MCF 10A (cell line): Measurements from ENCODE around the gene C19orf18. TPM values are rescaled to one million over a fixed set of nuclear protein-coding genes. Genes with fewer than 3 reads are reported as not detected.

Experiments
- BruUV-seq: library from RNA; stranded (reverse); fragments of 400-500 nt; replicated peaks from 2 replicates; lab custom pipeline; 2021; lab: Mats Ljungman, UMichigan
- CTCF ChIA-PET: fragments of 300-600 bp; sonication (Branson Sonifier 250); formaldehyde crosslinking; extraction: SDS; loops from one replicate; lab custom pipeline; 2021; ENCODE audit warnings: antibody characterized with exemption, inconsistent platforms; lab: Yijun Ruan, JAX
- POLR2A ChIA-PET: fragments of 300-600, 350-650 bp; sonication (Branson Sonifier 250); formaldehyde crosslinking; extraction: SDS; loops from one replicate; lab custom pipeline; 2020; ENCODE audit warnings: antibody characterized with exemption, inconsistent platforms; lab: Yijun Ruan, JAX
- DNase-seq: peaks from one replicate; pipeline ENCODE4 v3.0.0-alpha.2; 2018; ENCODE audit not compliant: unreplicated experiment
- H3K27ac Mint-ChIP-seq: one replicate; pipeline ENCODE4 v1.8.0; 2022; ENCODE audit warnings: mild to moderate bottlenecking, low read depth, mixed read lengths; ENCODE audit not compliant: unreplicated experiment
- H3K27me3 Mint-ChIP-seq: one replicate; pipeline ENCODE4 v1.8.0; 2022; ENCODE audit warnings: mixed read lengths; ENCODE audit not compliant: insufficient read depth, unreplicated experiment
- H3K36me3 Mint-ChIP-seq: one replicate; pipeline ENCODE4 v1.8.0; 2022; ENCODE audit warnings: mild to moderate bottlenecking, moderate library complexity, mixed read lengths; ENCODE audit not compliant: insufficient read depth, unreplicated experiment
- H3K4me1 Mint-ChIP-seq: one replicate; pipeline ENCODE4 v1.8.0; 2022; ENCODE audit warnings: mixed read lengths; ENCODE audit not compliant: insufficient read depth, unreplicated experiment
- H3K4me3 Mint-ChIP-seq: one replicate; pipeline ENCODE4 v1.8.0; 2022; ENCODE audit warnings: mild to moderate bottlenecking, moderate library complexity, mixed read lengths; ENCODE audit not compliant: unreplicated experiment
- H3K9me3 Mint-ChIP-seq: one replicate; pipeline ENCODE4 v1.8.0; 2022; ENCODE audit warnings: mixed read lengths; ENCODE audit not compliant: unreplicated experiment
- intact Hi-C: fragments of 100-400 bp; cut with micrococcal nuclease; formaldehyde crosslinking; loops from 2 replicates; pipeline ENCODE4 v1.14.1; 2022
- total RNA-seq: library from RNA; stranded (reverse); gene quantifications from 2 replicates; pipeline ENCODE4 v1.2.3, GENCODE V29; 2022
- TF ChIP-seq, protein P1 (sequence below): fragments of 200-600 bp; IDR thresholded peaks from one replicate; pipeline ENCODE4 v1.8.0; 2022; ENCODE audit warnings: antibody characterized with exemption, mild to moderate bottlenecking; ENCODE audit not compliant: unreplicated experiment

C19orf18 gene
- total RNA-seq, 1 experiment from 2014 or later, result not detected

DNA sequence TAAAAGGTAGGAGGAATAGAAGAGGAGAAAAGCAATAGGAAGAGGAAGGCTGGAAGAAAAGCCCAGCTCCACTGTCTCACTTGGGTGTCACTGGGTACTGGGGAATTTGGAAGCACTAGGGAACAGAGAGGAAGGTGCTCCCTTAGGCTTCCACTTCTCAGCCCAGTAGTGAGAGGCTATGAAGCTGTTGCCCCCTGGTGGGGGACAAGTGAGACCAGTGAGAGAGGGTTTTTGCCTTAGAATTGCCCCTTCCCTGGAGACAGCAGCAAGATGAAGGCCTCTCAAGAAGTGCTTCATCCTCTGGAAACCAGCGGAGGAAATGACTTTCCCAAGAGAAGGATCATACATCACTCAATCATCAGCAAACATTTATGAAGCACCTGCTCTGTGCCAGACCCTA, 33.0 kb upstream of the C19orf18 start:
- Mint-ChIP-seq H3K27me3 (no peaks in the 10 kb centered on the region), H3K9me3 (peaks cover 39% of the 10 kb centered on the region), H3K4me3 (no peak overlapping the region), H3K36me3 (no peaks in the 10 kb centered on the region), H3K27ac (no peak overlapping the region), H3K4me1 (no peaks in the 10 kb centered on the region)
- POLR2A ChIA-PET, result no interaction called here
- DNase-seq, result no peak
- intact Hi-C loops, result no loop called here
- BruUV-seq, result no TSS peak
- TF ChIP-seq, protein P1, sequence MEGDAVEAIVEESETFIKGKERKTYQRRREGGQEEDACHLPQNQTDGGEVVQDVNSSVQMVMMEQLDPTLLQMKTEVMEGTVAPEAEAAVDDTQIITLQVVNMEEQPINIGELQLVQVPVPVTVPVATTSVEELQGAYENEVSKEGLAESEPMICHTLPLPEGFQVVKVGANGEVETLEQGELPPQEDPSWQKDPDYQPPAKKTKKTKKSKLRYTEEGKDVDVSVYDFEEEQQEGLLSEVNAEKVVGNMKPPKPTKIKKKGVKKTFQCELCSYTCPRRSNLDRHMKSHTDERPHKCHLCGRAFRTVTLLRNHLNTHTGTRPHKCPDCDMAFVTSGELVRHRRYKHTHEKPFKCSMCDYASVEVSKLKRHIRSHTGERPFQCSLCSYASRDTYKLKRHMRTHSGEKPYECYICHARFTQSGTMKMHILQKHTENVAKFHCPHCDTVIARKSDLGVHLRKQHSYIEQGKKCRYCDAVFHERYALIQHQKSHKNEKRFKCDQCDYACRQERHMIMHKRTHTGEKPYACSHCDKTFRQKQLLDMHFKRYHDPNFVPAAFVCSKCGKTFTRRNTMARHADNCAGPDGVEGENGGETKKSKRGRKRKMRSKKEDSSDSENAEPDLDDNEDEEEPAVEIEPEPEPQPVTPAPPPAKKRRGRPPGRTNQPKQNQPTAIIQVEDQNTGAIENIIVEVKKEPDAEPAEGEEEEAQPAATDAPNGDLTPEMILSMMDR, result no peak
- CTCF ChIA-PET, result no interaction called here

DNA sequence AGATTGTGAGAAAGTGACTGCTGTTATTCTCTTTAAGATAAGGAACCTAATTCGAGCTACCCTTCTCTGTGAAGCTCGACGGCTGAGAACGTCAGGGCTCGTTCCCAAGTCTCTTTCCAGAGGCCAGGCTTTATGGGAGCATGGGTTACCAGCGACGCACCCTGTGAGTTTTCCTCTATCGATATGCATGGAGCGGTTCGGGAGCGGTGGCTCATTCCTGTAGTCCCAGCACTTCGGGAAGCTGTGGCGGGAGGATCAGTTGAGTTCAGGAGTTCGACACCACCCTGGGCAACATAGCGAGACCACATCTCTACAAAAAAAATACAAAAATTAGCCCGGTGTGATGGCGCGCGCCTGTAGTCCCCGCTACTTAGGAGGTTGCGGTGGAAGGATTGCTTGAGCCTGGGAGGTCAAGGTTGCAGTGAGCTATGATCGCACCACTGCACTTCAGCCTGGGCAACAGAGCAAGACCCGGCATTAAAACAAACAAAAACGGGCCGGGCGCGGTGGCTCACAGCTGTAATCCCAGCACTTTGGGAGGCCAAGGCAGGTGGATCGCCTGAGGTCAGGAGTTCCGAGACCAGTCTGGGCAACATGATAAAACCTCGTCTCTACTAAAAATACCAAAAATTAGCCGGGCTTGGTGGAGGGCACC, 29.0 kb upstream of the C19orf18 start:
- H3K4me1 Mint-ChIP-seq, result no peaks in the 10 kb centered on the region
- no peak for DNase-seq
- H3K36me3 Mint-ChIP-seq, result no peaks in the 10 kb centered on the region
- no peak overlapping the region for H3K27ac Mint-ChIP-seq
- intact Hi-C loops, result no loop called here
- CTCF ChIA-PET, result no interaction called here
- no peaks in the 10 kb centered on the region for H3K27me3 Mint-ChIP-seq
- no TSS peak for BruUV-seq
- TF ChIP-seq, protein P1, result no peak
- POLR2A ChIA-PET, result no interaction called here
- H3K9me3 Mint-ChIP-seq, result peaks cover 54% of the 10 kb centered on the region
- H3K4me3 Mint-ChIP-seq, result peak overlapping the region; percentile 23

DNA sequence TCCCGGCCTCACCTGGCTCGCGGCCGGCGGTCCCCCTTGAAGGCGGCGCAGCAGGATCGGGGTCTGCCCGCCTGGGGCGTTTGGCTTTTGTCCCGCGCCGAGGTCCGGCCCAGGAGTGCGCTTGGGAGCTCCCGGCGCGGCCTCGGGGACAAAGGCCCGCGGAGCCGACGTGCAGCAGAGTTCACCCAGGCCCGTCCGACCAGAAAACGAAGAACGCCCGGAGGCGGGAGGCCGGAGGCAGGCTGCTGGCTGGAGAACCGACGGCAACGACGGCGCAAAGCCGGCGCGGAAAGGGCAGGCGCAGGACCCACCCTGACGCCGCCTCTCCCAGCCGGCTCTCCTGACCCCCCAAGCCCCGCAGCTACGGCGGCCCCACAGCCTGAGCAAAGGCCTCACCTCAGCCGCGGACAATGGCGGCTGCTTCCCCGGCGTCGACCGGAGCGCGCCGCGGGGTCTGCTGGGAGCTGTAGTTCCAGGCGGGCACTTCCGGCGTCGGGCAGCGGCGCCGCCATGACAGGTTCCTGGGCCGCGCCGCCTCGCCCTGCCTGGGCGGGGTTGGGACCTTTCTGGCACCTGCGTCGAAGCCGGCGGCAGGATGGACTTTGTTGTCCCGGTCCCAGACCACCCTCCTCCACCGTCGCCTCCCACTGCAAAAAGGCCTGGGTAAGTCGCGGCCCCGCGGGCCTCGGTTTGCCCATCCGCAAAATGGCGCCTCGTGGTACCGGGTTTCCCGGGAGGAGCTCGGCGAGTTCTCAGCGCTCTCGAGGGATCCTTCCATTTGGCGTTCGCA, 28.2 kb upstream of the C19orf18 start, which contains the start of gene ZNF606:
Gene ZNF606 (minus strand): TSS at position 437 of the 790 bp plus-strand sequence. CDS start 1,501 bp downstream, outside the sequence.
- intact Hi-C loops, result no loop called here
- TSS peak; percentile 25 for BruUV-seq
- ChIA-PET POLR2A (no interaction called here), CTCF (no interaction called here)
- Mint-ChIP-seq H3K36me3 (no peaks in the 10 kb centered on the region), H3K4me3 (peak within 1 kb of the TSS; percentile 28), H3K27ac (no peak within 1 kb of the TSS), H3K9me3 (peaks cover 47% of the 10 kb centered on the region), H3K4me1 (no peaks in the 10 kb centered on the region), H3K27me3 (no peaks in the 10 kb centered on the region)
- DNase-seq, result no peak
- TF ChIP-seq, protein P1, result no peak

DNA sequence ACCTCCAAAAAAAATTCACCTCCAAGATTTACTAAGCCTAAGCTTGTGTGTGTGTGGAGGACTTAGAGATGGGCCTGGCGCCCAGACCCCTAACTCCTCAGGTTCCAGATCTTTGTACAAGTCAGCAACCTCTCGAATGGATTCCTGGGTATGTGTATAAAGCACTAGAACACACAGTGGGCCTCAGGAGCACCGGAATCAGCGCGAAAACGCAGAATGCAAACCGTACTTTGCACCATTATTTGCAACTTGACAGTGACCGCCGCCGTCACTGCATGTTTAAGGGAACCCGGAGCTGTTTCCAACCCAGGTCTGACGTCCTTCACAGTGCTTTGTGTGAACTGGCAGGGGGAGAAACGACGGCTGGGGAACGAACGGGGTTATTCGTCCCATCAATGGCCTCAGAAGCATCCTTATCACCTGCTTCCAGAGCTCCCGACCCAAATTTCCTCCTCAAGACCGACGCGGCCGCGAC, 27.6 kb upstream of the C19orf18 start:
- no peaks in the 10 kb centered on the region for H3K27me3 Mint-ChIP-seq
- POLR2A ChIA-PET, result no interaction called here
- TF ChIP-seq, protein P1, result no peak
- H3K4me1 Mint-ChIP-seq, result no peaks in the 10 kb centered on the region
- DNase-seq, result no peak
- H3K27ac Mint-ChIP-seq, result no peak overlapping the region
- H3K4me3 Mint-ChIP-seq, result peak overlapping the region; percentile 28
- CTCF ChIA-PET, result no interaction called here
- H3K9me3 Mint-ChIP-seq, result peaks cover 40% of the 10 kb centered on the region
- intact Hi-C loops, result no loop called here
- no peaks in the 10 kb centered on the region for H3K36me3 Mint-ChIP-seq
- no TSS peak for BruUV-seq
